Measurements from ENCODE around the gene RBCK1.

The RBCK1 gene

GRCh38 chr20:440148-440547 is 32.0 kb downstream of the RBCK1 start:
- H3K36me3 Mint-ChIP-seq (ENCODE audit: low read depth), result peaks cover 87% of the 10 kb centered on the region
- H3K4me3 Mint-ChIP-seq, result no peak overlapping the region
- H3K9me3 Mint-ChIP-seq, result no peaks in the 10 kb centered on the region
- no peak for TF ChIP-seq CTCF (IDR thresholded peaks at IDR 0.05)
- peaks cover 7% of the 10 kb centered on the region for H3K4me1 Mint-ChIP-seq
- no peak overlapping the region for H3K27ac Mint-ChIP-seq
- DNase-seq, result no peak
- H3K27me3 Mint-ChIP-seq (ENCODE audit: low read depth, poor library complexity), result no peaks in the 10 kb centered on the region

DNA sequence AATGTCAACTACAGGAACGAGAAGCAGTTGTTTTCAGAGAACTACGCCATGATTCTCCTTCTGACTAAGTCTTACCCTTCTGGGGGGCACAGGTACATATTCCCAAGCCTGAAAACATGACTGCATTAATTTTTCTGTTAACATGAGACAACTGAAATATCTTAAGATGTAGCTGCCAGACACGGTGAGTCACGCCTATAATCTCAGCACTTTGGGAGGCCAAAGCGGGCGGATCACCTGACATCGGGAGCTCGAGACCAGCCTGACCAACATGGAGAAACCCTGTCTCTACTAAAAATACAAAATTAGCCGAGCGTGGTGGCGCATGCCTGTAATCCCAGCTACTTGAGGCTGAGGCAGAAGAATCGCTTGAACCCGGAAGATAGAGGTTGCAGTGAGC is 32.5 kb downstream of the RBCK1 start:
- Mint-ChIP-seq H3K9me3 (no peaks in the 10 kb centered on the region), H3K27me3 (ENCODE audit: low read depth, poor library complexity) (no peaks in the 10 kb centered on the region)

DNA sequence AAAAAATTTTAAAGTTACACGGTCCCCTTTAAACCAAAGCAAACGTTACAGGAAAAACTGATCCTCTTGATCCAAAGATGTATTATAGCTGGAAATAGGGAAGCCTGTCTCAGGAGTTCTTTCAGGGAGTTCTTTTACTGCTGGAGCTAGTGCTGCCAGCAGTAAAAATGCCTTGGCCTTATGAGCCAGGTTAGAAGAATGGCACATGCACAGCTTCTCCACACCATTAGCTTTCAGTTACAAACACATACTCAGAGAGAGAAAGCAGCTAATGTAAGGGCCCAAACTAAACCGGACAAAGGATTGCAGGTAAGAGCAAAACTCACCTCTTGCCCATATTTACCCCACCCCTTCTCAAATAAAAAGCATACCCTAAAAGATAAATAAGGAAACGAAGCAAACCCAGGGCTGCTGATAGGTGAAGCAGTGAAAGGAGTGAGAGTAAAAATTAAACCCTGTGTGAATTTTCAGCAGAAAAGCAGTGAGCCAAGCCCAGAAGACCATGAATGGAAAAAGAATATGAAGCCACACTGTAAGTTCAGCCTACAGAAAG is 35.2 kb downstream of the RBCK1 start:
- peak overlapping the region; percentile 83 for H3K27ac Mint-ChIP-seq
- no peak overlapping the region for H3K4me3 Mint-ChIP-seq
- no peaks in the 10 kb centered on the region for H3K27me3 Mint-ChIP-seq (ENCODE audit: low read depth, poor library complexity)
- peaks cover 9% of the 10 kb centered on the region for H3K4me1 Mint-ChIP-seq
- no peak for TF ChIP-seq CTCF (IDR thresholded peaks at IDR 0.05)
- DNase-seq, result no peak
- peaks cover 75% of the 10 kb centered on the region for H3K36me3 Mint-ChIP-seq (ENCODE audit: low read depth)
- no peaks in the 10 kb centered on the region for H3K9me3 Mint-ChIP-seq

More for the DNA sequence above, 32.5 kb downstream of the RBCK1 start:
- Mint-ChIP-seq H3K36me3 (ENCODE audit: low read depth) (peaks cover 85% of the 10 kb centered on the region), H3K4me1 (peaks cover 9% of the 10 kb centered on the region), H3K4me3 (no peak overlapping the region), H3K27ac (no peak overlapping the region)
- no peak for DNase-seq
- TF ChIP-seq CTCF (IDR thresholded peaks at IDR 0.05), result no peak

DNA sequence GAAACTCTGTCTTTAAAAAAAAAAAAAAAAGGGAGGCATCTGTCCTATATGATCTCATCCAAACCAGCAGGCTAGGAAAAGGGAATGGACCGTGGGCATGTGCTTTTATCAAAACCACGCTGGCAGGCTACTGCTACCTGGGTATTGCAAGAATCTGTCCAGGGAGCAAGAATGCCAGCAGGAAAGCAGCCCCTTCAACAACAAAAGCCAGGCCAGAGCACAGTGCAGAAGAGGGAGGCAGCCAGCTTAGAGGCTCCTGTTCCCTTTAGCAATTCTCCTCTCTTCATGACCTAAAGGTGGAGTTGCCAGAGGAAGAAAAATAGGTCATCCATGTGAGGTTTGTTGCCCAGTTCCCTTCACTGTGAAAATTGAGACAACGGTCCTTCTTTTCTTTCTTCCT is 36.0 kb downstream of the RBCK1 start:
- no peak overlapping the region for H3K27ac Mint-ChIP-seq
- H3K36me3 Mint-ChIP-seq (ENCODE audit: low read depth), result peaks cover 68% of the 10 kb centered on the region
- H3K27me3 Mint-ChIP-seq (ENCODE audit: low read depth, poor library complexity), result no peaks in the 10 kb centered on the region
- no peak for TF ChIP-seq CTCF (IDR thresholded peaks at IDR 0.05)
- H3K4me3 Mint-ChIP-seq, result no peak overlapping the region
- peaks cover 9% of the 10 kb centered on the region for H3K4me1 Mint-ChIP-seq
- no peak for DNase-seq
- H3K9me3 Mint-ChIP-seq, result no peaks in the 10 kb centered on the region

DNA sequence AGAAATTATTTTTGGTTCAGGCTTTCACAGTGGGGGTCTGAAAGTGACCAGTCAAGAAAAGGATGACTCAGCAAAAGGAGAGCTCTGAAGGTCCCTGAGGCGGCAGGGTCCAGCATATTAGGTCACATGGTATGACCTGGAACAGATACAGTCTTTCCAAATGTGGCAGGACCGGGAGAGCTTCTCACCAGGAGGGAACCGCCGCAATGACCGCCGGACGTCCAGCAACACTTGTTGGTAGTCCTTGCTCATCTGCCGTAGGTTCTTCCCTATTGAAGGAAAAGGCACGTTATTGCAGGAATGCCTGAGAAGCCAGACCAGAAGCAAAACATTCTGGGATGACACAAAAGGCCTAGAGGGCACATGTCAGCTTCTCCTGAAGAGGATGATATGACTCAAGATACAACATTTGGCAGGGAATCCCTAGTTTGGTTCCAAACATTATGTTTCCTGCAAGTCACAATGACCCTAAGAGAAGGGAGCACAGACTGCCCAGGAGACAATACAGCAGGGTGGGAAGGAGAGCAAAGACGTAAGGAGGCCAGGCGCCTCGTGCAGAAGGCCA is 36.8 kb downstream of the RBCK1 start:
- peaks cover 9% of the 10 kb centered on the region for H3K4me1 Mint-ChIP-seq
- no peak for TF ChIP-seq CTCF (IDR thresholded peaks at IDR 0.05)
- H3K4me3 Mint-ChIP-seq, result no peak overlapping the region
- peaks cover 65% of the 10 kb centered on the region for H3K36me3 Mint-ChIP-seq (ENCODE audit: low read depth)
- peak overlapping the region; percentile 18 for H3K27ac Mint-ChIP-seq
- no peaks in the 10 kb centered on the region for H3K27me3 Mint-ChIP-seq (ENCODE audit: low read depth, poor library complexity)
- DNase-seq, result no peak
- H3K9me3 Mint-ChIP-seq, result no peaks in the 10 kb centered on the region
